ENCODE measurements around the gene AFG3L2. TPM values are rescaled to one million over a fixed set of nuclear protein-coding genes. Genes with fewer than 3 reads are reported as not detected.

Gene AFG3L2
- total and polyA plus RNA-seq, 2 of the 13 experiments (the other 11 are each of a cell fraction or from before 2014, with no cell fraction given) = 28.6 to 86.9 TPM

DNA sequence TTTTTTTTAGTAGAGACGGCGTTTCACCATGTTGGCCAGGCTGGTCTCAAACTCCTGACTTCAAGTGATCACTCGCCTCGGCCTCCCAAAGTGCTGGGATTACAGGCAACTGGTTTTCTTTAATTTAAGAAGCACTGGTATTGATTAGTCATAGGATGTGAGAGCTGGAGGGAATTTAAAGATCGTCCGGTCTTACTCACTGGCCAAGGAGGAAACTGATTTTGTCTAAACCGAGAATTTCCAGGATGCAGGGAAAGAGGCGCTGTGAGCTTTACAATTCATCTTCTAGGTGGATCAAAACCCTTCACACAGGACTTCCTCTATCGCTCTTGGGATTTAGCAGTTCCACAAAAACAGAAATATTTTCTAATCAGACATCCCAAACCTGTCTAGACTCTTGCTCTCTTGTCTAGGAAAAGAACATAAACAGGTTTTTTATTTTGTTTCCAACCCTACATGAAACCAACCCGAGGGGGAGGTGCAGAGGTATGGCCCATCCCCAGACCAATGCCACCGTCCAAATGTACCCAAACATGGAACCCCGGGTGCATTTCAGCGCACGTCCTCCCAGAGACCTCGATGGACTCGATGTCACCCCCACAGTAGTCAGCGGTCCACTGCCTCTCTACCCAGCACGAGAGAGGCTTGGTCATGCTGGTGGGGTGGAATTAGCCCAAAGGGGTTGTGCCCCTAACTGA, 81.5 kb downstream of the AFG3L2 start:
- FAIRE-seq (no peak), DNase-seq (ENCODE audit: low spot score) (no peak), ATAC-seq (no peak)
- no peaks in the 10 kb centered on the region for H3K36me3 ChIP-seq (replicated peaks in 1 of 2; ENCODE audit: control insufficient read depth in 1 of 2, insufficient read depth in 2 of 2, low read length in 2 of 2)
- CTCF ChIA-PET (ENCODE audit: low intra/inter-chr PET ratio, low total read pairs) = no interaction called here
- no peak overlapping the region for H3K27ac ChIP-seq (ENCODE audit: extremely low read length, insufficient read depth, low read length)
- peaks cover 6% of the 10 kb centered on the region; the same call in 1 of the 2 replicates for H3K4me1 ChIP-seq (ENCODE audit: insufficient read depth, low read length)
- no peaks in the 10 kb centered on the region for H3K9me3 ChIP-seq (ENCODE audit: low read length)
- intact Hi-C loops (cut with micrococcal nuclease; ENCODE audit: unreplicated experiment) = no loop called here
- H3K4me3 ChIP-seq (replicated peaks in 1 of 3; ENCODE audit: insufficient read depth in 1 of 3, low read depth in 2 of 3, low read length in 3 of 3) = no peak overlapping the region
- H3K4me2 ChIP-seq (ENCODE audit: low read depth, low read length) = no peak overlapping the region
- no peaks in the 10 kb centered on the region for H3K79me2 ChIP-seq (ENCODE audit: insufficient read depth, low read length)
- no peak overlapping the region for H3K9ac ChIP-seq (ENCODE audit: insufficient read depth, low read depth, low read length)
- peaks cover 3 to 19% of the 10 kb centered on the region in 2 experiments; a peak in 2 of 5 replicates for H3K27me3 ChIP-seq (ENCODE audit: control insufficient read depth in 1 of 2, insufficient read depth in 2 of 2, low read length in 2 of 2)
- TF ChIP-seq, protein P1, sequence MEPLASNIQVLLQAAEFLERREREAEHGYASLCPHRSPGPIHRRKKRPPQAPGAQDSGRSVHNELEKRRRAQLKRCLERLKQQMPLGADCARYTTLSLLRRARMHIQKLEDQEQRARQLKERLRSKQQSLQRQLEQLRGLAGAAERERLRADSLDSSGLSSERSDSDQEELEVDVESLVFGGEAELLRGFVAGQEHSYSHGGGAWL (CRISPR knock-in tag; IDR thresholded peaks at IDR 0.05) = no peak
- TF ChIP-seq ZNF12 (CRISPR knock-in tag; IDR thresholded peaks at IDR 0.05) (no peak), NCOA2 (CRISPR knock-in tag; IDR thresholded peaks at IDR 0.05) (no peak), SUZ12 (IDR thresholded peaks at IDR 0.05; ENCODE audit: low read depth, low read length) (no peak), ZFP36 (IDR thresholded peaks at IDR 0.05; ENCODE audit: borderline replicate concordance, low read depth, low read length, partially characterized antibody) (no peak), ZSCAN25 (CRISPR knock-in tag; IDR thresholded peaks at IDR 0.05) (no peak), KMT2B (CRISPR knock-in tag; IDR thresholded peaks at IDR 0.05) (no peak)
- TF ChIP-seq, protein P2, sequence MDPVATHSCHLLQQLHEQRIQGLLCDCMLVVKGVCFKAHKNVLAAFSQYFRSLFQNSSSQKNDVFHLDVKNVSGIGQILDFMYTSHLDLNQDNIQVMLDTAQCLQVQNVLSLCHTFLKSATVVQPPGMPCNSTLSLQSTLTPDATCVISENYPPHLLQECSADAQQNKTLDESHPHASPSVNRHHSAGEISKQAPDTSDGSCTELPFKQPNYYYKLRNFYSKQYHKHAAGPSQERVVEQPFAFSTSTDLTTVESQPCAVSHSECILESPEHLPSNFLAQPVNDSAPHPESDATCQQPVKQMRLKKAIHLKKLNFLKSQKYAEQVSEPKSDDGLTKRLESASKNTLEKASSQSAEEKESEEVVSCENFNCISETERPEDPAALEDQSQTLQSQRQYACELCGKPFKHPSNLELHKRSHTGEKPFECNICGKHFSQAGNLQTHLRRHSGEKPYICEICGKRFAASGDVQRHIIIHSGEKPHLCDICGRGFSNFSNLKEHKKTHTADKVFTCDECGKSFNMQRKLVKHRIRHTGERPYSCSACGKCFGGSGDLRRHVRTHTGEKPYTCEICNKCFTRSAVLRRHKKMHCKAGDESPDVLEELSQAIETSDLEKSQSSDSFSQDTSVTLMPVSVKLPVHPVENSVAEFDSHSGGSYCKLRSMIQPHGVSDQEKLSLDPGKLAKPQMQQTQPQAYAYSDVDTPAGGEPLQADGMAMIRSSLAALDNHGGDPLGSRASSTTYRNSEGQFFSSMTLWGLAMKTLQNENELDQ (CRISPR knock-in tag; IDR thresholded peaks at IDR 0.05; ENCODE audit: borderline replicate concordance) = no peak
- no TSS peak for BruUV-seq (replicated peaks)
- POLR2A ChIA-PET = no interaction called here
- H4K20me1 ChIP-seq (ENCODE audit: insufficient read depth, low read length) = no peaks in the 10 kb centered on the region
- no peak overlapping the region for H2AFZ ChIP-seq (ENCODE audit: low read length)
- in situ Hi-C loops (cut with HindIII; ENCODE audit: extremely low pct_ligation_motif_present, low pct_unique_long_range_greater_than_20kb) = no loop called here
- WGBS (ENCODE audit: low lambda C conversion rate) = 60% methylated on average over 15 of the region's 18 CpGs

Measured in HepG2 (cell line).